ENCODE results near the gene R3HDM1.

GRCh38 chr2:135736546-135736945, 205.3 kb downstream of the R3HDM1 start:
- TF ChIP-seq CTCF (IDR thresholded peaks at IDR 0.05) = no peak
- no peak for TF ChIP-seq EZH2 (IDR thresholded peaks at IDR 0.05; ENCODE audit: borderline replicate concordance, insufficient read depth, low read depth, low read length, poor library complexity, severe bottlenecking)

Data from B cell (primary cell).